ENCODE measurements around the gene ADCYAP1R1.

DNA sequence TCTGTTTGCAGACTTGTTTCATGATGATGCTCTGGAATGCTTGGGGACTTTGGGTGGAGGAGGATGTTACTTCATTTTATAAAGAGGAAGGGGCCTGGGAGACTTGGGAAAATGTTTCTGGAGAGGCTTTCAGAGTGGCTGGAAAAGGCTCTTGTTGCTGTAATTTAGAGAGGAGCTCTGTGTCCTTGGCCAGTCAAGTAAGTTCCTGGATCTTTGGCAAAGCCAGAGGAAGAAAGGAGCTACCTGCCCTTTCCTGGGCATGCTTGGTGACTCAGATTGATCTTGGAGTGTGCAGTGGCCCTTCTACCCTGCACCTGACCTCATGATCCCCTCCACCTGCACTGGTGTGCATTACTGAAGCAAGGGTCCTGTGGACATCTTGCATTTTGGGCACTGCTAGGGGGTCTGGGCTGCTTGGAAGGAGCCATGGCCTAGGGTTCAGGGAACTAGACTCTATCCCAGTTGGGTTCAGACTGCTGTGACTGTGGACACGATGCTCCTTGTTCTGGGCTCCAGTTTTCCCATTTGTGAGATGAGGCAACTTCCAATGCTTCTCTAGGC is 56.1 kb downstream of the ADCYAP1R1 start:
- TF ChIP-seq, protein P1, sequence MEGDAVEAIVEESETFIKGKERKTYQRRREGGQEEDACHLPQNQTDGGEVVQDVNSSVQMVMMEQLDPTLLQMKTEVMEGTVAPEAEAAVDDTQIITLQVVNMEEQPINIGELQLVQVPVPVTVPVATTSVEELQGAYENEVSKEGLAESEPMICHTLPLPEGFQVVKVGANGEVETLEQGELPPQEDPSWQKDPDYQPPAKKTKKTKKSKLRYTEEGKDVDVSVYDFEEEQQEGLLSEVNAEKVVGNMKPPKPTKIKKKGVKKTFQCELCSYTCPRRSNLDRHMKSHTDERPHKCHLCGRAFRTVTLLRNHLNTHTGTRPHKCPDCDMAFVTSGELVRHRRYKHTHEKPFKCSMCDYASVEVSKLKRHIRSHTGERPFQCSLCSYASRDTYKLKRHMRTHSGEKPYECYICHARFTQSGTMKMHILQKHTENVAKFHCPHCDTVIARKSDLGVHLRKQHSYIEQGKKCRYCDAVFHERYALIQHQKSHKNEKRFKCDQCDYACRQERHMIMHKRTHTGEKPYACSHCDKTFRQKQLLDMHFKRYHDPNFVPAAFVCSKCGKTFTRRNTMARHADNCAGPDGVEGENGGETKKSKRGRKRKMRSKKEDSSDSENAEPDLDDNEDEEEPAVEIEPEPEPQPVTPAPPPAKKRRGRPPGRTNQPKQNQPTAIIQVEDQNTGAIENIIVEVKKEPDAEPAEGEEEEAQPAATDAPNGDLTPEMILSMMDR (conservative IDR thresholded peaks at IDR 0.05; ENCODE audit: low read length) = no peak
- no peak for TF ChIP-seq EZH2phosphoT487 (IDR thresholded peaks at IDR 0.05; ENCODE audit: borderline replicate concordance)
